ENCODE results near the gene BBC3.
"Not testable (repeated sequence)": the region's sequence is repeated elsewhere in the genome, so short reads cannot be mapped to it uniquely, and the experiment has no call there.

Gene BBC3, protein sequence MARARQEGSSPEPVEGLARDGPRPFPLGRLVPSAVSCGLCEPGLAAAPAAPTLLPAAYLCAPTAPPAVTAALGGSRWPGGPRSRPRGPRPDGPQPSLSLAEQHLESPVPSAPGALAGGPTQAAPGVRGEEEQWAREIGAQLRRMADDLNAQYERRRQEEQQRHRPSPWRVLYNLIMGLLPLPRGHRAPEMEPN

GRCh38 chr19:47230921-47231214 is at the start of gene BBC3:
TSS of gene BBC3 (minus strand) at chr19:47231199. CDS start at chr19:47228431, 2,768 bp downstream.
- no peak for DNase-seq

- DNase-seq, result peak in 4 of 6 experiments; percentile 20 to 37 (median 28)
Measured at GRCh38 chr19:47280183-47280797, 49.3 kb upstream of the BBC3 start.

DNA sequence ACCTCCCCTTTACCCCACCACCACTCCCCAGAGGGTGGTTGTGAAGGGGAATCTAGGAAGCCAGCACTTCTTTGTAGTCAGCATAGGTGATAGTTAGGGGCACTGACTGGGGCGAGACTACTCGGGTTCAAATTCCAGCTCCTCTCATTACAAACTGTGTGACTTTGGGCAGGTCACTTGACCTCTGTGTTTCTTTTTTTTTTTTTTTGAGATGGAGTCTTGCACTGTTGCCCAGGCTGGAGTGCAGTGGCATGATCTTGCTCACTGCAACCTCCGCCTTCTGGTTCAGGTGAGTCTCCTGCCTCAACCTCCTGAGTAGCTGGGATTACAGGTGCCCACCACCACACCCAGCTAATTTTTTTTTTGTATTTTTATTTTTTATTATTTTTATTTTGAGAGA is 45.5 kb upstream of the BBC3 start:
- DNase-seq, result not testable (repeated sequence)

GRCh38 chr19:47275791-47276461 is 44.9 kb upstream of the BBC3 start:
- no peak for DNase-seq

DNA sequence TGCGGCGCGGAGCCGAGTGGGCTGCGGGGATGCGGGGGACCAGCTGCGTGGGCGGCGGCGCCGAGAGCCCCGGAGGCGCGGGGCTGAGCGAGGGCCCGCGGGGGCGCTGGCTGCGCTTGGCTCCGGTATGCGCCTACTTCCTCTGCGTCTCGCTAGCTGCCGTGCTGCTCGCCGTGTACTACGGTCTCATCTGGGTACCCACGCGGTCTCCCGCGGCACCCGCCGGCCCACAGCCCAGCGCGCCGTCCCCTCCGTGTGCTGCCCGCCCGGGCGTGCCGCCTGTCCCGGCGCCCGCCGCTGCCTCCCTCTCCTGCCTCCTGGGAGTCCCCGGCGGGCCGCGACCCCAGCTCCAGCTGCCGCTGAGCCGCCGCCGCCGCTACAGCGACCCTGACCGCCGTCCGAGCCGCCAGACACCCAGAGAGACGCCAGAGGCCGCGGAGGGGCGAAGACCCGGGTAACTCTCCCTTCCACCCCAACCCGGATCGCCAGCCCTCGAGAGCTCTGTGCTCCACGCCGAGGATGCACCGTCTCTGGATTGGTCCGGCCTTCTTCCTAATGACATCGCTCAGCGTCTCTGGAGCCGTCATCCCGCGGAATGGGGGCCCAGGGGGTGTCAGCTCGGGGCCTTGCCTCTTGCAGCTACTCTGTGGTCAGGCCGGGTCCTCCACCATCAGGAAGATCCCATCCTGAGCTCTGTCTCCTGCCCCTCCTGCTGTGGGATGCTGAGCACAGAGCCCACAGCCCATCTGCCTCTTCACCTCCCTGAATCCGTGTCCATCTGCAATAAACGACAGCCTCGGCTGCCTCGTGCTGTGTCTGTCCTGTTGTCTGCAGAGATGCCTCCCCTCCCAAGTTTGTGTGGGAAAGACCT is 44.1 kb upstream of the BBC3 start:
- peak in 1 of 6 experiments; percentile 42 for DNase-seq

DNA sequence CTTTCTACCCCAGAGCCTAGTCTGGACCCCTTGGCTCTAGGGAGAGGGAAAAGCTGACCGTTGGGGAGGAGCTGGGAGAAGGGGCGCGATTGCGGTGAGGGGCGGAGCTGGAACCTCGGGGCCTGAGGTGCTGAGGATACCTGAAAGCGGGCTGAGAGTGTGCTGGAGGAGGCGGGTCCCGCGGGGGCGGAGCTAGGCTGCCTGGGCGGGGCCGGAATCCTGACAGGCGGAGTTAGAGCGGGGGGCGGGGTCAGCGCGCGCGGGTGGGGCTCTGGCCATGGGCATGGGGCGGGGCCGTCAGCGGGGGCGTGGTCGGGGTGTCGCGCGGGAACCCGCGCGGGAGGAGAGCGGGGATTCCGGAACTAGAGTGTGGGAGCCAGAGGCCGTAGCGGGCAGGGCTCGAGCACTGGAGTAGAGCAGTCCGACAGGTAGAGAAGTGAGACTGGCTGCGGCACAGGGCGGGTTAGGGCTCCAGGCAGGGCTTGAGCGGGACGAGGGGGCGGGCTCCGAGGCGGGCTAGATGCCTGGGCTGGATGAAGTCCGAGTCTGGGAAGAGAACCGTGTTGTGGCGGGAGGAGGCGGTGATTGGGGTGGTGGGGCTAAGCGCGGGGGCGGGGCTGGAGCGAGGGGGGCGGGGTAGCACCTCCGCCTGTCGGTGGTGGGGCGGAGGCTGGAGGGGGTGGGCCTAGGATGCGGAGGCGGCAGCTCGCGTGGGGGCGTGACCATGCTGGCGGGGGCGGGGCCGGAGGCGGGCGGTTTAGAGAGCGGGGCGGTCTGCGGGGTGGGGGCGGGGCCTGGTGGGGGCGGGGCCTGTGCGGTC is 43.3 kb upstream of the BBC3 start, which contains the start of gene INAFM1:
Gene INAFM1 (plus strand): TSS at position 815 of the 820 bp plus-strand sequence. CDS start 35 bp downstream, outside the sequence.
- peak; percentile 97 to 100 (median 99) for DNase-seq

- DNase-seq, result peak; percentile 81 to 89 (median 85)
Measured at GRCh38 chr19:47273313-47274070, 42.5 kb upstream of the BBC3 start.

DNA sequence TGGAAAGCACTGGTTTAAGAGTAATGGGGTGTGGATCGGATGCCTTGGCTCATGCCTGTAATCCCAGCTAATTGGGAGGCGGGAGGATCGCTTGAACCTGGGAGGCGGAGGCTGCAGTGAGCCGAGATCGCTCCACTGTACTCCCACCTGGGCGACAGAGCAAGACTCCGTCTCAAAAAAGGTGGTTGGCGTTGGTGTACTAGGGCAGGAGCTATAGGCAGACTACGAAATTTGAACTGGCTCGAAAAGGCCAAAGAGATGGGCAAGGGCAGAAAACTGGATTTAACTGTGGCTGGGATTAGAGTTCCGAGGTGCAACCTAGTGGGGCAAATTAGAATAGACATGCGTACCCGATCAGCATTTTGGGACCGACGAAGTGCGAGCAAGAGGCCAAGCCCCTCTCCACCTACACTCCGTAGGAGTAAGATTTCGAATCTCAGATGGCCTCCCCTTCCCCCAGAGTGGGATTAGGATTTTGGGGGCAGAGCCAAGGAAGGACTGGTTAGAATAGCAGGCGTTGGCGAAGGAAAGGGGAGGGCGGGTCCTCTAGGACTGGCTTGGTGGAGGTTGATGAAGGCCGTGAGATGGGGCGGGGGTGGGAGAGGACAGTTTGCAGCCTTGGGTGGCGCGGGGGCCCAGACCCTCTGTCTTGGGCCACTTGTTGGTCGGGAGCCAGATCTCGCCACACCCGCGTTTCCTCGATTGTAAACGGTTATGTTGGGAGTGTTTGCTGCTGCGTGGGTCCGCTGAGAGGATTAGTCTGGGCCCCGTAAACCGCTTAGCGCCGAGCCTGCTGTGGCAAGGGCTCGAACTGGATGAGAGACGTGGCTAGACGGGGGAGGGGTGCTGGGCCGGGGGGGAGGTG is 41.7 kb upstream of the BBC3 start:
- no peak for DNase-seq

DNA sequence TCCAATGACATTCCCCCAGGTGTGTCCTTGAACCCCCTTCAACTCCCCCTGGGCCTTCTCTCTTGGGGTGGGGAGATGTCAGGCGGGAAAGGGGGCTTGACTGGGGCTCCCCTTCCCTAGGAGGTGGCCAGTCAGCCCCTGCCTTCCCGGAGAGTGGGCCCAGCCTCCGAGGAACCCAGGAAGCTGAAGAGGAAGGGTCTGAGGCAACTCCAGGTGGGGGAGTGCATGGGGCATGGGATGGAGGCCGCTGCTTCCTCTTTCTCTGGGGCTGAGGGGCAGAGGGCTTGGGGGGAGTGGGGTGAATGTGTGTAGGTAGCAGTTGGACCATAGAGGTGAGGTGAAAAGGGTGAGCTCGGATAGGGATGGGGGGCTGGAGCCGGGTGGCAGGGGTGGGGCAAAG is 41.0 kb upstream of the BBC3 start:
- no peak for DNase-seq

- no peak for DNase-seq
Measured at GRCh38 chr19:47270408-47270807, 39.4 kb upstream of the BBC3 start.

DNA sequence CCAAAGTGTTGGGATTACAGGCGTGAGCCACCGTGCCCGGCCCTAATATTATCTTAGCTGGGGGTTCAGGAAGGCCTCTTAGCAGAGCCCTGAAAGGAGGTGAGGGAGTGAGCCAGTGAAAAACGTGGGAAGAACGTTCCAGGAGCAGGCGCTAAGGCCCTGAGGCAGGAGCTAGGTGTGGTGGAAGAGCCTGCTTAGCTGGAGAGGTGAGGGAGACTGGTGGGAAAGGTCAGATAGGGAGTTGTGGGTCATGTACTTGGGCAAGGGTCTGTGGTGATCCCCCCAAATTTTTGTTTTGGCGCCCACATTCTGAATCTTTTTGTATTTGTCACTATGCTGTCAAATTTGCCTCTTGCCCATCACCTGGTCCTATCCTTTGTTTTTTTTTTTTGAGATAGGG is 38.6 kb upstream of the BBC3 start:
- DNase-seq, result no peak

DNA sequence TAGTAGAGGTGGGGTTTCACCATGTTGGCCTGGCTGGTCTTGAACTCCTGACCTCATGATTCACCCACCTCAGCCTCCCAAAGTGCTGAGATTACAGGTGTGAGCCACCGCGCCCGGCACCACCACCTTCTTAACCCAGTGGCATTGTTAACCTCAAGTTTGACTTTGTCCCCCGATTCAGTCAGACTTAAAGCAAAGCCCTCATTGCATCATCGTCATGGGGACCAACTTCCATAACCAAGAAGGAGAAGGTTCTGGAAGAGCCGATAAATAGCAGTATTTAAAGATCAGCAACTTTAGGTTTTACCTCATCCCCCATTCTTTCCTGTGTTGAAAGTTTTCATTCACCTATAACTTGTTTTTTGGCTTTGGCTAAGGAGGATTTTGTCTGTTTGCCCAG is 37.0 kb upstream of the BBC3 start:
- DNase-seq, result no peak

- DNase-seq, result no peak
Measured at GRCh38 chr19:47267350-47267759, 36.4 kb upstream of the BBC3 start.

DNA sequence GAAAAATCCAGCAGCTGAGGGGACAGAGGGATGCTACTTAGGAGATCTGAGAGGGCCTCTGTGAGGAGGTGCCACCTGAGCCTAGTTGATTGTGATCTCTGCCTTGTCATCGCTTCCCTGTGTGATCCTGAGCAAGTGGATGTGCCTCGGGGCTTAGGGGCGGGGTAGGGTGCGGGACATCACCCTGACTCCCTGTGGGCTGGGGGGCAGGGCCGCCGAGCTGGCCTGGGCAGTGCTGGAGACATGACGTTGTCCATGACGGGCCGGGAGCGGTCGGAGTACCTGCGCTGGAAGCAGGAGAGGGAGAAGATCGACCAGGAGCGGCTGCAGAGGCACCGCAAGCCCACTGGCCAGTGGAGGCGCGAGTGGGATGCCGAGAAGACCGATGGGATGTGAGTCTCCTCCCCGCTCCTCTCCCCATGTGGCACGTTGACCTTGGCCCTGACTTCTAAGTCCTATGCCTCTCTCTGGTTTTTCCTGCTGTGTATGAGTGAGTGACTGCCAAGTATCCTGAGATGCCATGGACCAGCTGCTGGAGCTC is 35.5 kb upstream of the BBC3 start:
- no peak for DNase-seq

DNA sequence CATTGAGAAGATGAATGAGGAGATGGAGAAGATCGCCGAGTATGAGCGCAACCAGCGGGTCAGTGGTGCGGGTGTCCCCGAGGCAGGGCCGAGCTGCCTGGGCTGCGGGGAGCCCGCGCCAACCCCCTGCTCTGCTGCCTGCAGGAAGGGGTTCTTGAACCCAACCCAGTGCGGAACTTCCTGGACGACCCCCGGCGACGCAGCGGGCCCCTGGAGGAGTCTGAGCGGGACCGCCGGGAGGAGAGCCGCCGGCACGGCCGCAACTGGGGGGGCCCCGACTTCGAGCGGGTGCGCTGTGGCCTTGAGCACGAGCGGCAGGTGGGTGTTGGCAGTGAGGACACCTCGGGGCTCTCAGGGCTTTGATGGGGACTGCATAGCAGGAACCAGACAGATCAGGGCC is 33.6 kb upstream of the BBC3 start:
- no peak for DNase-seq

- DNase-seq, result not testable (repeated sequence)
Measured at GRCh38 chr19:47261946-47262793, 31.2 kb upstream of the BBC3 start.

GRCh38 chr19:47260476-47260875 is 29.5 kb upstream of the BBC3 start:
- DNase-seq, result no peak

- DNase-seq, result no peak
Measured at GRCh38 chr19:47258895-47259555, 28.0 kb upstream of the BBC3 start.

- no peak for DNase-seq
Measured at GRCh38 chr19:47258434-47258833, 27.4 kb upstream of the BBC3 start.

Data from stimulated activated naive CD4-positive, alpha-beta T cell (primary cell).